ENCODE results near the gene TM2D1.

The TM2D1 gene

GRCh38 chr1:61724813-61725694 is at the start of gene TM2D1:
TSS of gene TM2D1 (minus strand) at chr1:61725141. CDS start at chr1:61725120, 21 bp downstream.
- peak within 1 kb of the TSS; percentile 100 for H3K4me3 ChIP-seq (ENCODE audit: low read length)
- TF ChIP-seq CTCF (conservative IDR thresholded peaks at IDR 0.05; ENCODE audit: low read length) = no peak
- peak; percentile 85 for DNase-seq (ENCODE audit: low read depth)

- DNase-seq (ENCODE audit: low read depth) = no peak
- no peak overlapping the region for H3K4me3 ChIP-seq (ENCODE audit: low read length)
- TF ChIP-seq CTCF (conservative IDR thresholded peaks at IDR 0.05; ENCODE audit: low read length) = no peak
These were observed 45.2 kb upstream of the TM2D1 start for GRCh38 chr1:61770131-61770530.

- peak; percentile 60 for DNase-seq (ENCODE audit: low read depth)
- no peak for TF ChIP-seq CTCF (conservative IDR thresholded peaks at IDR 0.05; ENCODE audit: low read length)
- H3K4me3 ChIP-seq (ENCODE audit: low read length) = no peak overlapping the region
These were observed 33.0 kb upstream of the TM2D1 start for GRCh38 chr1:61757950-61758349.

- H3K4me3 ChIP-seq (ENCODE audit: low read length) = no peak overlapping the region
- no peak for TF ChIP-seq CTCF (conservative IDR thresholded peaks at IDR 0.05; ENCODE audit: low read length)
- DNase-seq (ENCODE audit: low read depth) = no peak
These were observed 31.8 kb upstream of the TM2D1 start for GRCh38 chr1:61756773-61757172.

GRCh38 chr1:61754545-61754944 is 29.6 kb upstream of the TM2D1 start:
- TF ChIP-seq CTCF (conservative IDR thresholded peaks at IDR 0.05; ENCODE audit: low read length) = no peak
- no peak for DNase-seq (ENCODE audit: low read depth)
- no peak overlapping the region for H3K4me3 ChIP-seq (ENCODE audit: low read length)

GRCh38 chr1:61753998-61754508 is 29.1 kb upstream of the TM2D1 start:
- H3K4me3 ChIP-seq (ENCODE audit: low read length) = no peak overlapping the region
- DNase-seq (ENCODE audit: low read depth) = no peak
- no peak for TF ChIP-seq CTCF (conservative IDR thresholded peaks at IDR 0.05; ENCODE audit: low read length)

- no peak for TF ChIP-seq CTCF (conservative IDR thresholded peaks at IDR 0.05; ENCODE audit: low read length)
These were observed 28.0 kb upstream of the TM2D1 start for GRCh38 chr1:61752921-61753389.

More at GRCh38 chr1:61752921-61753389, 28.0 kb upstream of the TM2D1 start:
- DNase-seq (ENCODE audit: low read depth) = no peak
- H3K4me3 ChIP-seq (ENCODE audit: low read length) = no peak overlapping the region
